Activated CD8-positive, alpha-beta T cell treated with anti-CD3 and anti-CD28 coated beads, Interleukin-2, amount 10 ng/mL, durations not matched to agents 7 days and 5 days (primary cell): ENCODE results near the gene B4GALNT2. TPM values are rescaled to one million over a fixed set of nuclear protein-coding genes. Genes with fewer than 3 reads are reported as not detected.
"Not testable (repeated sequence)": the region's sequence is repeated elsewhere in the genome, so short reads cannot be mapped to it uniquely, and the experiment has no call there.

ENCODE experiments used
- ATAC-seq: fragments of 150-1000 bp; cut with Tn5 transposase; one replicate; pipeline ENCODE4 v1.10.0; 2021; ENCODE audit warnings: moderate library complexity
- CTCF ChIA-PET: fragments of 350-600 bp; sonication (Branson Sonifier 250); formaldehyde crosslinking; loops from one replicate; lab custom pipeline; 2021; ENCODE audit warnings: antibody characterized with exemption; lab: Charles Lee
- POLR2A ChIA-PET: fragments of 350-600 bp; sonication (Branson Sonifier 250); formaldehyde crosslinking; loops from one replicate; lab custom pipeline; 2021; ENCODE audit warnings: antibody characterized with exemption; lab: Charles Lee
- DNase-seq: peaks from one replicate; pipeline ENCODE4 v3.0.0-alpha.2; 2020
- H3K27ac Mint-ChIP-seq: one replicate; pipeline ENCODE4 v1.8.0; 2021; ENCODE audit warnings: mild to moderate bottlenecking, mixed read lengths
- H3K27me3 Mint-ChIP-seq: one replicate; pipeline ENCODE4 v1.8.0; 2021; ENCODE audit warnings: low read depth, mixed read lengths
- H3K36me3 Mint-ChIP-seq: one replicate; pipeline ENCODE4 v1.8.0; 2021; ENCODE audit warnings: low read depth, mixed read lengths
- H3K4me1 Mint-ChIP-seq: one replicate; pipeline ENCODE4 v1.8.0; 2021; ENCODE audit warnings: low read depth, mixed read lengths
- H3K4me3 Mint-ChIP-seq: one replicate; pipeline ENCODE4 v1.8.0; 2021; ENCODE audit warnings: mild to moderate bottlenecking, mixed read lengths
- H3K9me3 Mint-ChIP-seq: one replicate; pipeline ENCODE4 v1.8.0; 2022; ENCODE audit warnings: mixed read lengths; ENCODE audit not compliant: insufficient read depth
- total RNA-seq, 2 experiments: library from RNA; stranded (reverse); gene quantifications; one replicate each; pipeline ENCODE4 v1.2.3, GENCODE V29; 2021

Gene B4GALNT2
- total RNA-seq, 2 experiments from 2014 or later, result not detected

GRCh38 chr17:49184522-49184921 lies 52.0 kb downstream of the B4GALNT2 start:
- POLR2A ChIA-PET, H3K27me3 Mint-ChIP-seq, CTCF ChIA-PET, H3K27ac Mint-ChIP-seq, DNase-seq, H3K4me3 Mint-ChIP-seq, ATAC-seq: not testable (repeated sequence)
- peaks cover 15% of the 10 kb centered on the region for H3K4me1 Mint-ChIP-seq
- H3K36me3 Mint-ChIP-seq, result peaks cover 17% of the 10 kb centered on the region
- H3K9me3 Mint-ChIP-seq, result peaks cover 26% of the 10 kb centered on the region

- POLR2A ChIA-PET, DNase-seq, H3K27ac Mint-ChIP-seq, H3K4me3 Mint-ChIP-seq, ATAC-seq, H3K27me3 Mint-ChIP-seq: not testable (repeated sequence)
- Mint-ChIP-seq H3K36me3 (peaks cover 17% of the 10 kb centered on the region), H3K4me1 (peaks cover 20% of the 10 kb centered on the region), H3K9me3 (peaks cover 26% of the 10 kb centered on the region)
- CTCF ChIA-PET, result interaction anchor here (0.6 to 0.7 kb wide), 2 partner anchors 37 to 68 kb away, joined by 3 read pairs; no protein-coding TSS in a partner anchor
Measured at GRCh38 chr17:49185381-49185780, 52.8 kb downstream of the B4GALNT2 start.

- H3K4me3 Mint-ChIP-seq, result no peak overlapping the region
- peaks cover 16% of the 10 kb centered on the region for H3K36me3 Mint-ChIP-seq
- CTCF ChIA-PET, result interaction anchor here (1.2 kb wide), 1 partner anchor 40 kb away, joined by 3 read pairs; no protein-coding TSS in a partner anchor
- peaks cover 21% of the 10 kb centered on the region for H3K9me3 Mint-ChIP-seq
- POLR2A ChIA-PET, result no interaction called here
- peaks cover 4% of the 10 kb centered on the region for H3K27me3 Mint-ChIP-seq
- peaks cover 20% of the 10 kb centered on the region for H3K4me1 Mint-ChIP-seq
- DNase-seq, result no peak
- no peak overlapping the region for H3K27ac Mint-ChIP-seq
- ATAC-seq, result no peak
Measured at GRCh38 chr17:49187301-49187700, 54.7 kb downstream of the B4GALNT2 start.

- ChIA-PET CTCF (interaction anchor here (1.2 to 7.7 kb wide), 8 partner anchors 8 to 158 kb away, joined by 3 to 92 read pairs (median 19); partner anchors contain the start of gene PHOSPHO1), POLR2A (interaction anchor here (0.6 to 5.4 kb wide), 7 partner anchors 10 to 183 kb away, joined by 3 to 69 read pairs (median 4); partner anchors contain the start of genes ABI3 and GNGT2)
- H3K4me3 Mint-ChIP-seq, result peak overlapping the region; percentile 49
- H3K4me1 Mint-ChIP-seq, result peaks cover 49% of the 10 kb centered on the region
- no peaks in the 10 kb centered on the region for H3K27me3 Mint-ChIP-seq
- peaks cover 8% of the 10 kb centered on the region for H3K36me3 Mint-ChIP-seq
- H3K9me3 Mint-ChIP-seq, result peaks cover 5% of the 10 kb centered on the region
- no peak for ATAC-seq
- no peak for DNase-seq
- peak overlapping the region; percentile 25 for H3K27ac Mint-ChIP-seq
Measured at GRCh38 chr17:49190932-49191331, 58.4 kb downstream of the B4GALNT2 start.

GRCh38 chr17:49191409-49191916 lies 58.9 kb downstream of the B4GALNT2 start:
- Mint-ChIP-seq H3K4me1 (peaks cover 52% of the 10 kb centered on the region), H3K36me3 (peaks cover 4% of the 10 kb centered on the region), H3K4me3 (peak overlapping the region; percentile 83), H3K9me3 (no peaks in the 10 kb centered on the region), H3K27me3 (no peaks in the 10 kb centered on the region), H3K27ac (peak overlapping the region; percentile 94)
- ChIA-PET CTCF (interaction anchor here (1.0 to 7.7 kb wide), 12 partner anchors 9 to 167 kb away, joined by 3 to 92 read pairs (median 12); partner anchors contain the start of gene PHOSPHO1), POLR2A (interaction anchor here (0.7 to 5.4 kb wide), 7 partner anchors 10 to 38 kb away, joined by 3 to 69 read pairs (median 8); partner anchors contain the start of genes ABI3 and GNGT2)
- DNase-seq (no peak), ATAC-seq (peak; percentile 0)

GRCh38 chr17:49191917-49192741 lies 59.6 kb downstream of the B4GALNT2 start:
- peak; percentile 62 for ATAC-seq
- peak overlapping the region; percentile 83 for H3K4me3 Mint-ChIP-seq
- peak overlapping the region; percentile 94 for H3K27ac Mint-ChIP-seq
- H3K36me3 Mint-ChIP-seq, result peaks cover 4% of the 10 kb centered on the region
- CTCF ChIA-PET, result interaction anchor here (1.0 to 7.7 kb wide), 12 partner anchors 10 to 166 kb away, joined by 3 to 92 read pairs (median 12); partner anchors contain the start of gene PHOSPHO1
- peaks cover 55% of the 10 kb centered on the region for H3K4me1 Mint-ChIP-seq
- POLR2A ChIA-PET, result interaction anchor here (0.7 to 5.4 kb wide), 7 partner anchors 9 to 38 kb away, joined by 3 to 69 read pairs (median 8); partner anchors contain the start of genes ABI3 and GNGT2
- H3K9me3 Mint-ChIP-seq, result no peaks in the 10 kb centered on the region
- H3K27me3 Mint-ChIP-seq, result no peaks in the 10 kb centered on the region
- peak; percentile 92 for DNase-seq

- CTCF ChIA-PET, result interaction anchor here (0.6 to 7.7 kb wide), 7 partner anchors 15 to 1200 kb away, joined by 3 to 92 read pairs (median 6); partner anchors contain the start of gene PHOSPHO1
- peak overlapping the region; percentile 83 for H3K4me3 Mint-ChIP-seq
Measured at GRCh38 chr17:49193513-49194296, 61.1 kb downstream of the B4GALNT2 start.

GRCh38 chr17:49194297-49194607 lies 61.7 kb downstream of the B4GALNT2 start:
- ChIA-PET POLR2A (interaction anchor here (5.4 kb wide), 1 partner anchor 16 kb away, joined by 69 read pairs; the partner anchor contains the start of genes ABI3 and GNGT2), CTCF (interaction anchor here (0.7 to 7.7 kb wide), 5 partner anchors 15 to 33 kb away, joined by 3 to 92 read pairs (median 6); partner anchors contain the start of gene PHOSPHO1)
- Mint-ChIP-seq H3K4me3 (no peak overlapping the region), H3K27me3 (no peaks in the 10 kb centered on the region), H3K27ac (no peak overlapping the region), H3K9me3 (no peaks in the 10 kb centered on the region), H3K36me3 (peaks cover 4% of the 10 kb centered on the region), H3K4me1 (peaks cover 59% of the 10 kb centered on the region)
- ATAC-seq (no peak), DNase-seq (no peak)

More at GRCh38 chr17:49193513-49194296, 61.1 kb downstream of the B4GALNT2 start:
- Mint-ChIP-seq H3K4me1 (peaks cover 59% of the 10 kb centered on the region), H3K27me3 (no peaks in the 10 kb centered on the region), H3K27ac (peak overlapping the region; percentile 94), H3K9me3 (no peaks in the 10 kb centered on the region), H3K36me3 (peaks cover 4% of the 10 kb centered on the region)
- no peak for DNase-seq
- ATAC-seq, result no peak
- POLR2A ChIA-PET, result interaction anchor here (1.0 to 5.4 kb wide), 4 partner anchors 9 to 31 kb away, joined by 3 to 69 read pairs (median 28); partner anchors contain the start of genes ABI3 and GNGT2

GRCh38 chr17:49195751-49196150 lies 63.2 kb downstream of the B4GALNT2 start:
- Mint-ChIP-seq H3K9me3 (no peaks in the 10 kb centered on the region), H3K36me3 (peaks cover 4% of the 10 kb centered on the region), H3K27me3 (no peaks in the 10 kb centered on the region), H3K4me1 (peaks cover 50% of the 10 kb centered on the region), H3K27ac (peak overlapping the region; percentile 31), H3K4me3 (no peak overlapping the region)
- DNase-seq (no peak), ATAC-seq (no peak)
- POLR2A ChIA-PET, result interaction anchor here (5.4 kb wide), 1 partner anchor 14 kb away, joined by 69 read pairs; the partner anchor contains the start of genes ABI3 and GNGT2
- CTCF ChIA-PET, result interaction anchor here (1.3 to 7.7 kb wide), 4 partner anchors 13 to 31 kb away, joined by 3 to 92 read pairs (median 18); partner anchors contain the start of genes ABI3, GNGT2 and PHOSPHO1

- CTCF ChIA-PET, result interaction anchor here (1.7 to 5.1 kb wide), 4 partner anchors 11 to 29 kb away, joined by 4 to 30 read pairs (median 14); partner anchors contain the start of genes ABI3 and GNGT2
- POLR2A ChIA-PET, result no interaction called here
Measured at GRCh38 chr17:49196520-49196919, 64.0 kb downstream of the B4GALNT2 start.

More at GRCh38 chr17:49196520-49196919, 64.0 kb downstream of the B4GALNT2 start:
- no peak overlapping the region for H3K27ac Mint-ChIP-seq
- no peak for ATAC-seq
- H3K4me1 Mint-ChIP-seq, result peaks cover 46% of the 10 kb centered on the region
- H3K36me3 Mint-ChIP-seq, result peaks cover 4% of the 10 kb centered on the region
- H3K27me3 Mint-ChIP-seq, result no peaks in the 10 kb centered on the region
- H3K9me3 Mint-ChIP-seq, result no peaks in the 10 kb centered on the region
- no peak for DNase-seq
- no peak overlapping the region for H3K4me3 Mint-ChIP-seq
